GF-D8 (cell line): Measurements from ENCODE around the gene NLGN3.
"Not testable (repeated sequence)": the region's sequence is repeated elsewhere in the genome, so short reads cannot be mapped to it uniquely, and the experiment has no call there.

Experiments used
- DNase-seq: peaks from one replicate; lab custom pipeline; 2025; lab: John Stamatoyannopoulos, UW

Gene NLGN3

DNA sequence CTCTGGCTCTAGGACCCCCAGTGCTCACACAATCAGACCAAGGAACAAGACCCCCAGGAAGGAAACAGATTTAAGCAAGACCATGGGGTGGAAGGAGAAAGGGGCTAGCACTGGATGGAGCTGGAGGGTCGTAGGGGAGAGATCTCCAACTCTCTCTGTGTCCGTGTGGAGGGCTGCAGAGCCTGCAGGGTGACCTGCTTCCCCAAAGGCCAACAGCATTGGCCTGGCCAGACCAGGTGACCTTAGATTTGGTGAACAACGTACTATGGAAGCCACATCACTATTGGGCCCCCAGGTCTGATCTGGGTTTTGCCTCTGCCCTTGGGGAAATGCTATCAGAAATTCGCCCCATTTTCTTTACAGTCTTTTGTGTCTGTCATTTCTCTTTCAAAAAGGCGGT, 26.0 kb downstream of the NLGN3 start:
- DNase-seq: no peak

DNA sequence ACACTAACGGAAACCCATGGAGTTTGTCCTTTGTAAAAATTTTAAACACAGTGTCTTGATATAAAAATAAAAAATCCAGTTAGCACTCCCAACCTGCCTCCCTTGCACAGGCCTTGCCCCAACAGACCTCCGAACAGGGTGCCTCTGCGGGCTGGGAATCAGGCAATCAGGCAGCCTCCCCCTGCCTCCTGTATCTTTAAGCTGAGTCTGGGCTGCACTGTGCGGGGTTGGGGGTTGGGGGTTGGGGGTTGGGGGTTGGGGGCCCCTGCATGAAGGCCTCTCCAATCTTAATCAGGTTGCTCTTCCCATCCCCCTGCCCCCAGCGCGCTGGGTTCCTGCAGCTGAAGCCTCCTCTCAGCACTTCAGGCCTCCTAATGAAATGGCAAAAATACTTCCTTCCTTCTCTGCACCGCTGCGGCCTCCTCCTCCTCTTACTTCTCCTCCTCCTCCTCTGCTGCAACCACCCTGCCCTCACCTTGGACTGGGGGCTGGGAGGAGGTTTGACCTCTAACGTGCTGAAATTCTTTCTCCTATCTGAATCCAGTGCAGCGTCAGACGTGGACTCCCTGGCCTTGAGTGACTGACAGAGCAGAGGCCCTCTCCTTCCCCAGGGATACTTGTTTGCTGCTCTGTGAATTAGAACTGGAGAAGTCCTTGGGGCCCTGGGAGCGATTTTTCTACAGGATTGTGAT, 26.6 kb downstream of the NLGN3 start:
- DNase-seq: peak; percentile 69

DNA sequence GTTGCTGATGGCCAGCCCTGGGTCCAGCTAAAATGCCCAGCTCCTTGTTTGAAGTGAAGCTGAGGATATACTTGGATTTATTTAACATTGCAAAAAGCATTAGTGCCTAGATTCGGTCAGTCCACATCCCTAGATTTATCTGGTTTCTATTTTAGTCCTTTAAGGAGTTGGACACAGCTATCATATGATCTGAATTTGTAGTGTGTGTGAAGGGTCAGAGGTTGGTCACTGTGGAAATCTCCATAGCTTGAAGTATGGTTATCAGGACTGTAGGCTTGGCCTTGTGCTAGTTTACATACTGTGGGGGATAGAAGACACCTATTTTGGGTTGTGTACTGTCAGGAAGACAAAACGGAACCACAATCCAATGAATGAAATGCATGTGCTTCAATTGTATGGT, 28.8 kb downstream of the NLGN3 start:
- DNase-seq: no peak

DNA sequence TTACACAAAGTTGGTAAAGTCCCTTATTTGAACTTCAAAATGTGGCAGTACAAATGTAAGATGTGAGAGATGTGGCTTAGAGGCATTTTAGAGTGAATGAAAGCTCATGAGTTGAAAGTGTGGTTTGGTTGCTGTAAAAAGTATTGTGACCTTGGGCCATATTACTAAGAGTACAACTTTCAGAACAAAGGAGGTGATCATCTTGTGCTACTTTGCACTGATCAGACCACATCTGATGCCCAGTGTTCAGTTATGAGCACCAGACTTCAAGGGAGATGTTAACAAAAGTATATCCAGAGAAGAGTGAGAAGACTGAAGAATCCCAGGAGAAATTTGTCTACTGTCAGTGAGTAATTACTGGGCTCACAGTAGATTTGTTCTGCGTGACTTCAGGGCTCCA, 30.2 kb downstream of the NLGN3 start:
- no peak for DNase-seq

DNA sequence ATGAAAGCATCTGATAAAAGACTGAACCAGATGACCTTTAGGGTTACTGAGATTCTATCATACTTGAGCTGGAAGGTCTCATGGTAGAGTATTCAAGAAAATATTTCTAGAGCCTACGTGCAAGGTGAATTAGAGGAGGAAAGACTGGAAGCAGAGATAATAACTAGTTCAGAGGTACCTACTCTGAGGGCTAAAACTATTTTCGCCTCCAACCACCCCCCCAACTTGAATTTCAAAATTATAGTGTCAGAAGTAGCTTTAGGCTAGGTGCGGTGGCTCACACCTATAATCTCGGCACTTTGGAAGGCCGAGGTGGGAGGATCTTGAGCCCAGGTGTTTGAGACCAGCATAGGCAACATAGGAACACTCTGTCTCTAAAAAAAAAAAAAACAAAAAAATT, 30.9 kb downstream of the NLGN3 start:
- DNase-seq: no peak

DNA sequence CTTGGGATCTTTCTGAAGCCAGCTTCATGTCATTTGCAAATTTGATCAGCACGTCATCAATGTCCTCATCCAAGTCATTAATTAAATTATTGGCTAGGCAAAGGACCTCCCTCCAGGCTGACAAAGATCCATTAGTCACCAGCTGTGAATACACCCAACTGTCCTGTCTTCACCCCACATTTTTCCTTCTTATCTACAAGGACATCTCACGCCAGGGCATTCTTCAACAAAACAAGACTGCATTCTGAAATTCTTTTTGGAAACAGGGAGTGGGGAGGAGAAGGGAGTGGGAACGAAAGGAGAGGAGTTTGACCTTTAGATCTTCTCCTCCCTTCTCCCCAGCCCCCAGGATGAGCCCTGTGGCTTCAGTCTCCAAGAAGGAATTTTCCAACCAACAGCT, 32.7 kb downstream of the NLGN3 start:
- DNase-seq: no peak

DNA sequence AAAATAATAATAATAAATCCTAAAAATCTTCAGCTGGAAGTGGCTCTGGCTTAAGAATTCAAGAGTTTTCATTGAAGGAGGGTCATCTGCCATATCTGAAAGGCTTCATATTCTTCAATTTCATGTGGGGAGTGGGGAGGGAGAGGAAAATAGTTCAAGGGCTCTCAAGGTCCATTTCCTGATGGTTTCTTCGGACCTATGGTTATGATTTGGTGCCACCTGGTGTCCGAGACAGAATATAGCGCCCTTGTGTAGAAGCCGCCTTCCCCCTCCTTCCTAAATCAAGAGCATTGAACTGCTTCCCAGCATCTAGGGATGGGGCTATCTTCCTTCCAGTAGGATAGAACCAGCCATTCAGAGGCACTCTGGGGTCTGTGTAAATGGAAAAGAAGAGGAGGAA, 34.3 kb downstream of the NLGN3 start:
- DNase-seq: no peak

DNA sequence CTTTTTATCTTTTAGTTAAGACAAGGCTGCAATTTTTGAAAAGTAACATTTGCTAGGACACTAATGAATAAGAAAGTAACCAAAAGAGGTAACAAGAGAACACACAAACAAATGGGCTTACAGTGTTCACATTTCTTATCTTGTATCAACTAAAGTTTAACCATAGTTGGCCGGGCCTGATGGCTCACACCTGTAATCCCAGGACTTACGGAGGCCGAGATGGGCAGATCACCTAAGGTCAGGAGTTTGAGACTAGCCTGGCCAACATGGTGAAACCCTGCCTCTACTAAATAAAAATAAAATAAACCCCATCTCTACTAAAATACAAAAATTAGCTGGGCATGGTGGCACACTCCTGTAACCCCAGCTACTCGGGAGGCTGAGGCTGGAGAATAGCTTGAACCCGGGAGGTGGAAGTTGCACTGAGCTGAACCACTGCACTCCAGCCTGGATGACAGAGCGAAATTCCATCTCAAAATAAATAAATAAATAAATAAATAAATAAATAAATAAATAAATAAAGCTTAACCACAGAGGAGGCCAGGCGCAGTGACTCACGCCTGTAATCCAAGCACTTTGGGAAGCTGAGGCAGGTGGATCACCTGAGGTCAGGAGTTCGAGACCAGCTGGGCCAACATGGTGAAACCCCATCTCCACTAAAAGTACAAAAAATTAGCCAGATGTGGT, 36.1 kb downstream of the NLGN3 start:
- DNase-seq: not testable (repeated sequence)

DNA sequence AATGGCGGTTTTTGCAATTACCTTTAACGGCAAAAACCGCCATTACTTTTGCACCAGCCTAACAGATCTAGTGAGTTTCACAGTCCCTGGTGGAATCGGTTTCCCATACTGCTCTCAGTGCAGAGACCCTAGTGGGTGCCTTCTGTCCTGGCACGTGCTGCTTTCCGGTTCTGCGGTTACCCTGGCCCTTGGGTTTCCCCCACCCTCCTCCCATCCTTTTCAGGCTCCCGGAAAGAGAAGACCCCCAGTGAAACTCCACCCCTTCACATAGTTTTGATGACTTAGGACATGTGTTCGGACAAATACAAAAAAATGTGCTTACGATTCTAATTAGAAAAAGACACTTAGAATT, 36.9 kb downstream of the NLGN3 start:
- DNase-seq: peak; percentile 52

DNA sequence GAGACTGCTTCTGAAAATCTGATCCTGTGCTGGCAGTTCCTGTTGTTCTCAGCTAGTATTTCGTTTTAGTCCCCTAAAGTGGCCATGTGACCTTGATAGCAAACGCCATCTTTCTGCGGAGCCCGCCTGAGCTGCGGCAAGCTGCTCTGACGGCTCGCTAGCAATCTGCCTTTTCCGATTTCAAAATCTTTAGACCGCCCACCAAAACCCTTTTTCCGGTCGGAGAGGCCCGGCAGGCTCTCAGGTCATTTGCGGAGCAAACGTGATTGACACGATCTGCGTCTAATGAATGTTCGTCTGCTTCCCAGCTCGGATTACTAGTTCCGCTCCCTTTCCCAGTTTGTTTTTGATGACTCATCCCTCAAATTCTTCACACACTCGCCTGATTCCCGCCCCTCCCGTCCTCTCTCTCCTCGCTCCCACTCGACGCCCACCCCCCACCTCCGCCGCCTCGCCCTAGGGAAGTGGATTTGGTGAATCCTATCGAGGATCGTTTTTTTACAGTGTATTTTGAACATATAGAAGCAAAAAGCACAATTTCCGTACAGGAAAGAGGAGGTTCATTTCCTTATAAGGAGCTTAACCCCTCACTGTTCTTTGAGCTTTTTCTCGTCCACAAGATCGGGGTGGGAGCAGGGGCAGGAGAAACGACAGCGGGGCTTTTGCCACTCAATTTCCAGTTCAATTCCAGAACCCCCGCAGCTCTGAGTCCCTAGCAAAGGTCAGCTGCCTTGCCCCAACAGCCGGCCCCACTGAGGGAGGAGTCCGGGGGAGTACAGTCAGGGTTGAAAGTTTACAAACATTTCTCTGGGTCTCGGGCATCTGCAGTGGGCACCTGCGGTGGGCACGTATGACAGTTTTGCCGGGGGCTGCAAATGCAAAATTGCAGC, 37.5 kb downstream of the NLGN3 start:
- peak; percentile 88 for DNase-seq

DNA sequence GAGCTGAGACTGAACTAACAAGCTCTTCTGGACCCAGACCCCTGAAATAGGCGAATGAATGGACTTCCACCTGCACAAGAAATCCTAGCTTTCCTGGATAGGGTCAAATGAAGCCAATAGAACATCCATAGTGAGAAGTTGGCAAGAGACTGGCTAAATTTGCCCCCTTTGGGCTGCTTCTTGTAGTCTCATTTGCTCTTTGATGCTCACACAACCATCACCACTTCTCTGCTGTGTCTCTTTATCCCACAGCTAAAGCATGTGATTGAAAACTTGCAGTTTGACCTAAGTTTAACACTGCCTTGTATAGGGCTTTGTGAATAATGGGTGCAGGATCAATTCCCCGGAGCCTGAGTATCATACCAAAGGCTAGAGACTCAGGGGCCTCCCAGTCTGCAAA, 38.2 kb downstream of the NLGN3 start:
- DNase-seq: no peak

DNA sequence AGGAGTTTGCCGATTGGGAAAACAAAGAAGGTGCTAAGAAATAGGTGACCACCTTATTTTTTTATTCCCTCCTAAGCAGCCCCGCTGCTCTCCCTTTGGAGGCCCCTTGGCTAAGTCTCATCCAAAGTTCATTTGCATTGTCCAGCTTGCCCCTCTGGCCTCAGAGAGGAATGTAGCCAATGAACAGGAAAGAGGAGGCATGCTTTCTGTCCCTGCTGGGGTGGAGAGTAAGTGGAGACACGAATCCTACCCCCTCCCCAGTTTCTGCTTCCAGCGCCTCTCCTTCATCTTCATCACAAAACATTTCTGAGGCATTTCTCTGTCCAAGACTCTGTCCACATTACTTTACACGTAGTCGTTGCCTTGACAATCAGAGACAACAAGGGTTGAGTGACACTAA, 38.7 kb downstream of the NLGN3 start:
- DNase-seq: no peak

DNA sequence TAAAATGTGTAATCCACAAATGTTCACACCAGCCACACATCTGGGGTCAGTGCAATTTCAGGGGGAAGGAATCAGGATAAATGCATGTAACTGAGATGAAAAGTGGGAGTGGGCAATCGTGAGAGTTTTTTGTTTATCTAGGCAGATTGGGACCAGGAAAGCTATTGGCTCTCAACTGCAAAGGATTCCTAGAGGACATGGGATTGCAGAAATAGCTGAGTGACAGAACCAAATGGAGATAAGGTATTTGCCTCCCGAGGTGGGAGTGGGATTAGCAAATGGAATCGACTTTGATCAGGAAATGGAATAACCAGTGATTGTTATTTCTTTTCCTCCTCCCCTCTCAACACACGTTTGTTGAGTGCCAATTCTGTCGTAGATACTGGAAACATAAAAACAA, 39.5 kb downstream of the NLGN3 start:
- no peak for DNase-seq

DNA sequence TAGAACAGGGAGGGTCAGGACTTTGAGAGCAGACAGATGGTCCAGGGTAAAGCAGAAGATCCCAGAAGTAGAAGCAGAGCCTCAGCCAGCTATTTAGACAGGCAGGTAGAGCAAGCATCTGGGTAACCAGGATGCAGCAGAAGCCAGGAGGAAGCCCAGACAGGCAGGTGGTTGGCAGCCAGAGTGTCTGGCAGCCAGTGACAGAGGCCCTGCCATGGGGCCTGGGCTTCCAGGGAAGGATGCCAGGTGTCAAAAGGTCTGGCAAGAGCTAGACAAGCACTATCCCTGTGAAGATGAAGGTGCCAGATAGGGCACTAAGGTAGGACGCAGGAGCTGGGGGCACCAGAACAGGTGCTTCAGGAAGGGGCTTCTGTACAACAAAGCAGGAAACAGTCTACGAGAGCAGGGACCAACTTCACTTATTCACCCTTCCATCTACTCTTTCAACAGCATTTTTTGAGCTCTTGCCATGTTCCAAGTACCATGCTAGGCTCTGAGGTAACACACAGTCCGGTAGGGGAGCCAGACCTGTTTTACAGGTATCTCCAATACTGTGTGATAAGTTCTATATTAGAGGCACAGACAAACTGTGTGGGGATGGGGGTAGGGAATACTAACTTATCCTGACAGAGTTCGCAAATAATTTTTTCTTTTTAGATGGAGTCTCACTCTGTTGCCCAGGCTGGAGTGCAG, 40.3 kb downstream of the NLGN3 start:
- no peak for DNase-seq

DNA sequence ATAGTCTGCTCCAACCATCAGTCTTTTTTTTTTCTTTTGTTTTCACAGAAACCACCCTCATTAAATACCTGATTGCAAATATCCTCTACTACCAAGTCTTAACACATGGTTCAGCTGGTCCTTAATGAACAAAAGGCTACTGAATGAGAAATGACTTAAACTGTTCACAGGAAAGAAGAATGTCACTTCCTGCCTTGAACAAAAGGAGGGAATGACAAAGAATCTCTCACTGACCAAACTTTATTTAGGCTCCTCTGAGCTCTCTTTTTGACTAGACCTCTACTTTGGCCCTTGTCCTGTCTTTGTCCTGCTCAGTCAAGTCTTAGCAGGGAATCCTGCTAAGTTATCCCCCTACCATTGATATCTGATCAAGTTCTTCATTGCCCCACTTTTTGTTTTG, 46.6 kb downstream of the NLGN3 start:
- DNase-seq: no peak

DNA sequence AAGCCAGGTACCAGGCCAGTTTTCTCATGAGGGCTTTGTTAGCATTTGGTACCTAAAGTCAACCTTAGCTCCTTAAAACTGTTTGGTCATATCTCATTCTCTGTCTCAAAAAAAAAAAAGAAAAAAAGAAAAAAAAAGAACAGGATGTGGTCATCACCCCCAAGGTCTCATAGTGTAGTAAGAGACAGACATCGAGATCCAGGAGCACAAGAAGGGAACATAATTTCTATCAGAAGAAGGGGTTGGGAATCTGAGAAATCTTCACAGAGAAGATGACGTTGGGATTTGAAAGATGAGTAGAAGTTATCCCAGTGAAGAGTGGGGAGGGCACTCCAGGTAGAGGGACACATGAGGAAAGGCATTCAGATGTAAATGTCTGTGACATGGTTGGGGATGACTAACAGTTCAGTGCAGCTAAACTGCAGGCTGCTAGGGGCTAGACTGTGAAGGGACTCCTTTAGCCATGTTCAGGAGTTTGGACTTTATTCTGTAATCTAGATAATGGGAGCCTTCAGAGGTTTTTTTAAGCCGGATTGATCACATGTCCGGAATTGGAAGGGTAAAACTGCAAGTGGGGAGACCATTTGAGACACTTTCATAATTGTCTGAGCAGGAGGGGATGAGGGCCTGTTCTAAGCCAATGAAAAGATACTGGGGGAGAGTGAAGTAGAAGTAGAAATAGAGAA, 51.5 kb downstream of the NLGN3 start:
- no peak for DNase-seq

DNA sequence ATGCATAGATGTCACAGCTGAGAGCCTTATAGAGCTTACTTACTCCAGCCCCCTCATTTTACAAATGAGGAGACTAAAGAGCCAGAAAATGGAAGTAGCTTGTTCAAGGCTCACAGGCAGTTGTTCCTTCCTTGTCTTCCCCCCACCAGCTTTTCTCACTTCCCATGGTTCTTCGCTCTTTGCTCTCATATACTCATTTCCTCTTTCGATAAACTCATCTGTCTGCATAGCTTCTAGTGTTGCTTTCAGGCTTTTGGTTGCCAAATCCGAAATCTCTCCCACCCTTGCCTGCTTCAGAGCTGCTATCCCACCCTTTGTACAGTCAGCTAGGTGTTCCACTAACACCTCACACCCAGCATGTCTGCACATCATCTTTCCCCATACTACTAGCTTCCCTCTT, 53.4 kb downstream of the NLGN3 start:
- peak; percentile 25 for DNase-seq

DNA sequence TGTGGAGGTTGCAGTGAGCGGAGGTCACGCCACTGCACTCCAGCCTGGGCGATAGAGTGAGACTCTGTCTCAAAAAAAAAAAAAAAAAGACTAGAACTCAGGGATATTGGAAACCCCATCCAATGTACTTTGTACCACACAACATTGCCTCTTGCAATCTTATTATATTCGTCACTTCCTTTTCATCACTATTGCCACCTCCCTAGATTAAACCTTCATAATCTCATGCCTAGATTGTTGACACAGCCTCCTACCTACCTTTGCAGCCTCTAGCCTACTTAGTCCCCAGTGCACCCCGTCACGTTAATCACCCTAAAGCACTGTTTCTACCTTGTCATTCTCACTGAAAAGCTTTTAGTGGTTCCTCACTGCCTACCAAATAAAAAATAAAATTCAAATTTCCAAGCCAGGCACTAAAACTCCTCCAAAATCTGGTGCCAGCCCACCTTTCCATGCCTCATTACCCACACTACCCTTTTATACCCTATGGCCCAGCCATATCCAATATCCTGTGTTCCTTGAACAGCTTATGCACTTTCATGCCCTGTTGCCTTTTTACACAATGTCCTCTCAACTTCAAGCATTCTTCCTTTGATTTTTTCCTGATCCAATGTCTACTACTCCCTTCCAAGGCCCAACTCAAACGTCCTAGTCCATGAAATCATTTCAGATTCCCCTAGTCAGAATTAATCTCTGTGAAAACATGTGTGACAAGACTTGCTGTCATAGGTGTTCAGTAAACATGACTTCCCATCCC, 54.8 kb downstream of the NLGN3 start:
- DNase-seq: no peak

DNA sequence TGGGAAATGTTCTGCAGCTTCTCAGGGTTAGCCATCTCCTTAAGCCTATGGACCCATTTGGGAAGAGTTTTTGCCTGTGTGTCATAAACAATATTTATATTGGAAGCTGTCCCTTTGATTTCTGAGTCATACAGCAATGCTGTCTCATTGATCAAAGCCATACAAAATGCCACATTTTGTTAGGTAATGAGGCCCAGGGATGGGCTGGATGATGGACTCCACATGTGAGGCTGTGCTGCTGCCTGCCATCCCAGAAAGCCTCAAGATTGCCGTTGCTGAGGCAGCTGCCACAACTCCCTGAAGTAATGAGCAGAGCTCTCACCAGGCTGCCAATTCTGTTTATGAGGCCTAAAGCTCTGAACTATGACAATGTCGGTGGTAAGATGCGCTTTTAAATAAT, 66.2 kb downstream of the NLGN3 start:
- no peak for DNase-seq

DNA sequence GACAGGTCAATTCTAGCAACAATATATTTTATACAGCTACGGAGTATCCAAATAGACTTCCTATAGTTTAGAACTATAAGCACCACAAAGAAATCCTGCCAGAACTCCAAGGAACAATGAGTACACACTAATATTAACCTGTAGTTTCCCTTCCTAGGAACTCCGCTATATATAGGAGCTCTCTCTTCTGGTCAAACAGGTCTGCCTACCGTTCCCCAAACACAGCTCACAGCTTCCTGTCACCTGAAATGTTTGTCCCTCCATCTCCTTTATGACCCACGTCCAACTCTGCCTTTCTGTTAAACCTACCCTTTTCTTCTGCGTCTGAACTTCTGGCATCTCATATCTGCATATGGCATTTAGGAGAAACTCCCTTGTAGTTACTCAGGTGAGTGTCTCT, 67.9 kb downstream of the NLGN3 start:
- DNase-seq: no peak

DNA sequence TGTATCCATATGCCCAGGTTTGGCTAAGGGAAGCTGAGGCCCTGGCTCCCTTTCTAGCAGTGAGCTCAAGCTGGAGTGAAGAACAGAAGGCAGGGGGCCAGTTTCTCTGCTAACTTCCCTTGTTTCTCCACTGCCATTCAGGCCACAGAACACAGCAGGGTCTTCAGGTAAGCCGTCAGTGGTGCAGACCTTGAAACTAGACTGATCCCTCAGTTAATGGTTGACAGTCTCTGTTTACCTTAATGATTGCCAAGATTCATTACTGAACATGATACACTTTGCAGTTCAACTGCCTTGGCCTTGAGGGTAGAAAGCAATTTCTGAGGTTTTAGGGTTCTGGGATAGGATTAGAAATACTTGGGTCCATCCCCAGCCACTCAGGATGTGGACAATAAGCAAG, 69.5 kb downstream of the NLGN3 start:
- DNase-seq: no peak
